ENCODE data around the gene MAP1B. TPM values are rescaled to one million over a fixed set of nuclear protein-coding genes. Genes with fewer than 3 reads are reported as not detected.

MAP1B gene
- total RNA-seq, result 50.8 and 226 TPM in 2 replicates

DNA sequence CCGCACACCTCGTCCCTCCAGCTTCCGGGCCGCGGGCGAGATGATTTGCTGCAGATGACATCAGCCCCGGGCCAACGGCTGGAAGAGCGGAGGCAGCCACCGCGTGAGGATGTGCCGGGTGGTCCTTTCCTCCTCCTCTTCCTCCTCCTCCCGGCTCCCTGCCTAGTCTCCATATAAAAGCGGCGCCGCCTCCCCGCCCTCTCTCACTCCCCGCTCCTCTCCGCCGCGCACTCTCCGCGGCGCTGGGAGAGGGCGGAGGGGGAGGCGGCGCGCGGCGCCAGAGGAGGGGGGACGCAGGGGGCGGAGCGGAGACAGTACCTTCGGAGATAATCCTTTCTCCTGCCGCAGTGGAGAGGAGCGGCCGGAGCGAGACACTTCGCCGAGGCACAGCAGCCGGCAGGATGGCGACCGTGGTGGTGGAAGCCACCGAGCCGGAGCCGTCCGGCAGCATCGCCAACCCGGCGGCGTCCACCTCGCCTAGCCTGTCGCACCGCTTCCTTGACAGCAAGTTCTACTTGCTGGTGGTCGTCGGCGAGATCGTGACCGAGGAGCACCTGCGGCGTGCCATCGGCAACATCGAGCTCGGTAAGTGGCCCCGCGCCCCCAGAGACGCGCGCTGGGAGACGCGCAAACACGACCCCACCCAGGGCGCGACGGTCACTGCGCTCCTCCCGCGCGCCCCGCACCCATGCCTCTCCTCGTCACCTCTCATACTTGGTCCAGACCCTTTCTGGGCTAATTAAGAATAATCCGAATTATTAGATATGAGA lies at the start of gene MAP1B:
Gene MAP1B, plus strand, starts transcription at position 345 of the 770 bp plus-strand sequence. Its CDS starts 57 bp downstream, at position 402.

Other genes starting within 250 kb of the MAP1B start
- gene MRPS27, start 212.8 kb downstream of the MAP1B start, total RNA-seq, result 87.7 and 90.7 TPM in 2 replicates
- gene PTCD2, start 212.9 kb downstream of the MAP1B start, total RNA-seq, result 4.2 and 12.5 TPM in 2 replicates